Stimulated activated memory B cell treated with anti-CD40 and anti-IgM and Interleukin-4, amounts not matched to agents 10 μg/mL and 1 μg/mL and 100 μg/mL, for 72 hours (primary cell): ENCODE data around the gene MRFAP1L1.
A peak's percentile ranks its signal among the peaks of the same experiment; 100 is the strongest.

ENCODE experiments used
- ATAC-seq: fragments of 150-1000 bp; cut with Tn5 transposase; 2 replicates; pipeline ENCODE4 v1.10.0; 2021
- H3K27ac Mint-ChIP-seq: one replicate; pipeline ENCODE4 v1.8.0; 2022; ENCODE audit warnings: mild to moderate bottlenecking, mixed read lengths
- H3K27me3 Mint-ChIP-seq: one replicate; pipeline ENCODE4 v1.8.0; 2022; ENCODE audit warnings: mixed read lengths
- H3K36me3 Mint-ChIP-seq: one replicate; pipeline ENCODE4 v1.8.0; 2022; ENCODE audit warnings: mixed read lengths
- H3K4me1 Mint-ChIP-seq: one replicate; pipeline ENCODE4 v1.8.0; 2022; ENCODE audit warnings: mixed read lengths
- H3K4me3 Mint-ChIP-seq: one replicate; pipeline ENCODE4 v1.8.0; 2022; ENCODE audit warnings: mild to moderate bottlenecking, moderate library complexity, mixed read lengths
- H3K9me3 Mint-ChIP-seq: one replicate; pipeline ENCODE4 v1.8.0; 2022; ENCODE audit warnings: mixed read lengths

Gene MRFAP1L1

GRCh38 chr4:6706173-6706572, 3.5 kb downstream of the MRFAP1L1 start:
- Mint-ChIP-seq H3K36me3 (peaks cover 65% of the 10 kb centered on the region), H3K4me3 (no peak overlapping the region), H3K27ac (no peak overlapping the region)

GRCh38 chr4:6705646-6706045, 4.0 kb downstream of the MRFAP1L1 start:
- H3K4me3 Mint-ChIP-seq: no peak overlapping the region

More at GRCh38 chr4:6706173-6706572, 3.5 kb downstream of the MRFAP1L1 start:
- no peak for ATAC-seq
- peaks cover 66% of the 10 kb centered on the region for H3K4me1 Mint-ChIP-seq
- H3K27me3 Mint-ChIP-seq: no peaks in the 10 kb centered on the region
- no peaks in the 10 kb centered on the region for H3K9me3 Mint-ChIP-seq

GRCh38 chr4:6703786-6704185, 5.9 kb downstream of the MRFAP1L1 start:
- Mint-ChIP-seq H3K27me3 (no peaks in the 10 kb centered on the region), H3K36me3 (peaks cover 74% of the 10 kb centered on the region), H3K9me3 (no peaks in the 10 kb centered on the region), H3K4me1 (peaks cover 46% of the 10 kb centered on the region), H3K4me3 (no peak overlapping the region), H3K27ac (no peak overlapping the region)
- no peak for ATAC-seq

More at GRCh38 chr4:6705646-6706045, 4.0 kb downstream of the MRFAP1L1 start:
- H3K27me3 Mint-ChIP-seq: no peaks in the 10 kb centered on the region
- no peak for ATAC-seq
- no peak overlapping the region for H3K27ac Mint-ChIP-seq
- H3K4me1 Mint-ChIP-seq: peaks cover 61% of the 10 kb centered on the region
- peaks cover 68% of the 10 kb centered on the region for H3K36me3 Mint-ChIP-seq
- no peaks in the 10 kb centered on the region for H3K9me3 Mint-ChIP-seq

GRCh38 chr4:6702761-6703160, 6.9 kb downstream of the MRFAP1L1 start:
- H3K27me3 Mint-ChIP-seq: no peaks in the 10 kb centered on the region
- ATAC-seq: no peak
- H3K4me3 Mint-ChIP-seq: no peak overlapping the region
- peaks cover 40% of the 10 kb centered on the region for H3K4me1 Mint-ChIP-seq
- no peak overlapping the region for H3K27ac Mint-ChIP-seq
- no peaks in the 10 kb centered on the region for H3K9me3 Mint-ChIP-seq
- H3K36me3 Mint-ChIP-seq: peaks cover 70% of the 10 kb centered on the region

GRCh38 chr4:6701371-6701770, 8.3 kb downstream of the MRFAP1L1 start:
- Mint-ChIP-seq H3K9me3 (no peaks in the 10 kb centered on the region), H3K4me1 (peaks cover 35% of the 10 kb centered on the region)

GRCh38 chr4:6699903-6700302, 9.8 kb downstream of the MRFAP1L1 start:
- no peaks in the 10 kb centered on the region for H3K9me3 Mint-ChIP-seq
- H3K36me3 Mint-ChIP-seq: peaks cover 55% of the 10 kb centered on the region
- no peak for ATAC-seq
- H3K4me1 Mint-ChIP-seq: peaks cover 28% of the 10 kb centered on the region
- no peak overlapping the region for H3K27ac Mint-ChIP-seq
- H3K4me3 Mint-ChIP-seq: no peak overlapping the region
- H3K27me3 Mint-ChIP-seq: no peaks in the 10 kb centered on the region

More at GRCh38 chr4:6701371-6701770, 8.3 kb downstream of the MRFAP1L1 start:
- no peaks in the 10 kb centered on the region for H3K27me3 Mint-ChIP-seq
- H3K27ac Mint-ChIP-seq: no peak overlapping the region
- peaks cover 58% of the 10 kb centered on the region for H3K36me3 Mint-ChIP-seq
- no peak for ATAC-seq
- no peak overlapping the region for H3K4me3 Mint-ChIP-seq

- Mint-ChIP-seq H3K27me3 (no peaks in the 10 kb centered on the region), H3K4me1 (peaks cover 23% of the 10 kb centered on the region), H3K4me3 (no peak overlapping the region), H3K27ac (no peak overlapping the region), H3K9me3 (no peaks in the 10 kb centered on the region), H3K36me3 (peaks cover 50% of the 10 kb centered on the region)
- no peak for ATAC-seq
Measured at GRCh38 chr4:6699388-6699787, 10.3 kb downstream of the MRFAP1L1 start.

- peak overlapping the region; percentile 80 for H3K27ac Mint-ChIP-seq
- ATAC-seq: no peak
- H3K27me3 Mint-ChIP-seq: no peaks in the 10 kb centered on the region
- peaks cover 37% of the 10 kb centered on the region for H3K36me3 Mint-ChIP-seq
- no peaks in the 10 kb centered on the region for H3K9me3 Mint-ChIP-seq
- no peak overlapping the region for H3K4me3 Mint-ChIP-seq
- H3K4me1 Mint-ChIP-seq: peaks cover 21% of the 10 kb centered on the region
Measured at GRCh38 chr4:6697131-6697530, 12.5 kb downstream of the MRFAP1L1 start.

GRCh38 chr4:6696611-6697010, 13.1 kb downstream of the MRFAP1L1 start:
- H3K27ac Mint-ChIP-seq: peak overlapping the region; percentile 80
- peaks cover 37% of the 10 kb centered on the region for H3K36me3 Mint-ChIP-seq
- no peaks in the 10 kb centered on the region for H3K27me3 Mint-ChIP-seq
- H3K4me3 Mint-ChIP-seq: no peak overlapping the region
- peak; percentile 35 for ATAC-seq
- no peaks in the 10 kb centered on the region for H3K9me3 Mint-ChIP-seq
- peaks cover 21% of the 10 kb centered on the region for H3K4me1 Mint-ChIP-seq

GRCh38 chr4:6695660-6696610, 13.7 kb downstream of the MRFAP1L1 start:
- H3K4me3 Mint-ChIP-seq: no peak overlapping the region
- no peaks in the 10 kb centered on the region for H3K9me3 Mint-ChIP-seq
- H3K27me3 Mint-ChIP-seq: peaks cover 4% of the 10 kb centered on the region
- H3K27ac Mint-ChIP-seq: peak overlapping the region; percentile 80
- peak; percentile 81 for ATAC-seq
- H3K36me3 Mint-ChIP-seq: peaks cover 37% of the 10 kb centered on the region
- peaks cover 21% of the 10 kb centered on the region for H3K4me1 Mint-ChIP-seq

- H3K36me3 Mint-ChIP-seq: peaks cover 22% of the 10 kb centered on the region
- no peak overlapping the region for H3K27ac Mint-ChIP-seq
- H3K9me3 Mint-ChIP-seq: no peaks in the 10 kb centered on the region
- peaks cover 18% of the 10 kb centered on the region for H3K27me3 Mint-ChIP-seq
- no peak overlapping the region for H3K4me3 Mint-ChIP-seq
- H3K4me1 Mint-ChIP-seq: peaks cover 30% of the 10 kb centered on the region
- no peak for ATAC-seq
Measured at GRCh38 chr4:6694177-6694901, 15.3 kb downstream of the MRFAP1L1 start.

- Mint-ChIP-seq H3K4me1 (peaks cover 38% of the 10 kb centered on the region), H3K27ac (no peak within 1 kb of the TSS), H3K9me3 (no peaks in the 10 kb centered on the region), H3K4me3 (no peak within 1 kb of the TSS), H3K36me3 (peaks cover 21% of the 10 kb centered on the region), H3K27me3 (peaks cover 27% of the 10 kb centered on the region)
- ATAC-seq: no peak
Measured at GRCh38 chr4:6693231-6694176, 16.2 kb downstream of the MRFAP1L1 start, which contains the start of gene S100P. S100P (plus strand) TSS chr4:6693878; CDS start chr4:6693933, 55 bp downstream.

- H3K27me3 Mint-ChIP-seq: peaks cover 34% of the 10 kb centered on the region
- H3K4me1 Mint-ChIP-seq: peaks cover 34% of the 10 kb centered on the region
- no peak overlapping the region for H3K4me3 Mint-ChIP-seq
- H3K27ac Mint-ChIP-seq: no peak overlapping the region
- peaks cover 15% of the 10 kb centered on the region for H3K36me3 Mint-ChIP-seq
- no peaks in the 10 kb centered on the region for H3K9me3 Mint-ChIP-seq
- ATAC-seq: no peak
Measured at GRCh38 chr4:6692806-6693205, 16.9 kb downstream of the MRFAP1L1 start.

GRCh38 chr4:6692379-6692778, 17.3 kb downstream of the MRFAP1L1 start:
- H3K27me3 Mint-ChIP-seq: peaks cover 38% of the 10 kb centered on the region
- no peak for ATAC-seq
- no peak overlapping the region for H3K27ac Mint-ChIP-seq

More at GRCh38 chr4:6692379-6692778, 17.3 kb downstream of the MRFAP1L1 start:
- Mint-ChIP-seq H3K4me1 (peaks cover 34% of the 10 kb centered on the region), H3K4me3 (no peak overlapping the region), H3K36me3 (peaks cover 15% of the 10 kb centered on the region), H3K9me3 (no peaks in the 10 kb centered on the region)
